Measurements from ENCODE around the gene NUBP2. TPM values are rescaled to one million over a fixed set of nuclear protein-coding genes. Genes with fewer than 3 reads are reported as not detected.
"Not testable (repeated sequence)": the region's sequence is repeated elsewhere in the genome, so short reads cannot be mapped to it uniquely, and the experiment has no call there.

The NUBP2 gene
- total RNA-seq, 2 donors from 2014 or later: 30.4 to 30.9 TPM

- intact Hi-C loops (cut with DNase I): no loop called here
- peak; percentile 74 for DNase-seq (ENCODE audit: low spot score)
Measured at GRCh38 chr16:1791943-1792812, 9.4 kb downstream of the NUBP2 start.

- intact Hi-C loops (cut with DNase I): no loop called here
- DNase-seq (ENCODE audit: low spot score): no peak
Measured at GRCh38 chr16:1792836-1793577, 10.2 kb downstream of the NUBP2 start.

DNA sequence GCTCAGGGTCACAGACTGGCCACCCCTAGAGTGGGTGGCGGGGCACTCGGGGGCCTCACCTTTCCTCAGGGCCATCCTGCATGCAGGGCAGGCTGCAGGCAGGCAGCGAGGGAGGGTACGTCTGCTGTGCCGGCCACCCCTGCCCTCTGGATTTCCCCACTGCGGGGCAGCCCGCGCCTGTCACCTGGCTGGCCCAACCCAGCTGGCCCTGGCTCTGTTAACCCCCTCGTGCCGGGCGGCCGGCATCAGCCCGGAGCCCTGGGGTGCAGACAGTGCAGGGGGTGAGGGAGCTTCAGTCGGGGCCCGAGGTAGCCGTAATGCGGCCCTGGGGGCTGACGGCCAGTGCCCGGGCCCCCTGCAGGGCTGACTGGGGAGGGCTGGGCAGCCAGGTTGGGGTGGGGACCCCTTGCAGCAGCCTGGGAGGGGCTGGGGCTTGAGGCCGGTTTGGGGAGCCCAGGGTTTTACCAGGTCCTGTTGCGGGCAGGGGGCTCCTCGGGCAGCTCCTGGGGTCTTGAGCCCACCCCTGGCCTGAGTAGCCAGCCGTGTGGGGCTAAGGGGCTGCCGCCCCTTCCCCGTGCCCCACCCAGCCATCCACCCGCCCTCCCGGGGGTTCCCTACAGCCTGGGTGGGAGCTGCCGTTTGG is 10.9 kb downstream of the NUBP2 start, which contains the start of gene IGFALS:
Gene IGFALS (minus strand): TSS at position 128 of the 643 bp plus-strand sequence. CDS start 53 bp downstream, at position 75.
- intact Hi-C loops (cut with DNase I): no loop called here
- no peak for DNase-seq (ENCODE audit: low spot score)

DNA sequence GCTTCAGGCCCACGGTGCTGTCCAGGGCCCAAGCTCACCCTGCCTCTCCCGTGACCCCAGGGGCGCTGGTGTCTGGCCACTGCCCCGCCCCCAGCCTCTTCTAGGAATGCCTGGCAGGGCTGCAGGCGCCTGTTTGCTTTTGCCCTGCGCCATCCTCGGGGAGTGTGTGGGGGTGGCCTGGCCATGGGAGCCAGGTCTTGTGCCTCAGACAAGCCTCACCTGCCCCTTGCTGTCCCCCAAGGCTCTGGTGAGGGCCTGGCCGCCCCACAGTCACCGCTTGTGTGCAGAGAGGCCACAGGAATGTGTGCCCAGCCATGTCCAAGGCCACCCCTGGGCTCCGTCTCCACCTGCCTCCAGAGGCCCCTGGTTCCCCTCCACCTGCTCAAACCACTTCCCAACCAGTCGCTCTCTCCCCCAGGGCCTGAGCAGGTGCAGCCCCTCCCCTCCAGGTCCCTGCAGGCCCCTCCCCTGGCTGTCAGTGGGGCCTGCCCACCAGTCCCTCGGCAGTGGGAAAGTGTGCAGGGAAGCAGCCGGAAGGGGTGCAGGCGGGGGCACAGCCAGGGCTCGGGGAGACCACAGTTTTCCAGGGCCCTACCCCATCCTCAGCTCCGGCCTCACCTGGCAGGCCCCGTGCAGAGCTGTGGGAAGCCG is 11.6 kb downstream of the NUBP2 start:
- no peak for DNase-seq (ENCODE audit: low spot score)
- intact Hi-C loops (cut with DNase I): no loop called here

DNA sequence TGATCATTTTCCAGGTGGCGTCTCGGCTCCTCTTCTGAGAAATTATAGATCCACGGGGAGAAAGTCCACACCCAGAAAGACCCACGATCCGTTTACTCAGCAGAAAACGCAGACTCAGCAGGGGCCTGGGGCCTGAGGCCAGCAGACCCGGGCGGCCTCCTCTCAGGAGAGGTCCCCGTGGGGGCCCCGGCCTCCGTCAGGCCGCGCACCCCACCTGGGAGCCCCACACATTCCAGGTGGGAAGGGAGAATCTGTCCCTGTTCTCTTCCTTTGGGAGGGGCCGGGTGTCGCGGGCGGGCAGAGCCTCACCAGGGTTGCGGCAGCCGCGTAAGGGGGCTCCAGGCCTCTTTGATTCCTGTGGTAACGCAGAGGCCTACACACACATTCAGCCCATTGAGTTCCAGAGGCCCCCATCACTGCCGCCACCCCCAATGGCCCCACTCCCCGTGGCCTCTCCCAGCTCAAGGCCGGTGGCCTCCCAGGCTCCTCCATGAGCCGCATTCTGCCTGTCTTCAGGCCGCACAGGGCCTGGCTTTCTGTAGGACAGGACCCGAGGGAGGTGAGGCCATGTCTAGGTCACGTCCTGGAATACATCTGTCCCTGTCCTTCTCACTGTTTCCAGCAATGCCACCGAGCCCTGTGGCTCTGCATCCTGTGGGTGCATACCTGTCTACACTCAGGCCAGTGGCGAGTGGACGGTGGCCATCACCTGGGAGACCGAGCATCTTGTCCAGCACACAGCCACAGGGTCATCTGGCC is 12.3 kb downstream of the NUBP2 start:
- intact Hi-C loops (cut with DNase I): no loop called here
- no peak for DNase-seq (ENCODE audit: low spot score)

- intact Hi-C loops (cut with DNase I); DNase-seq (ENCODE audit: low spot score): not testable (repeated sequence)
Measured at GRCh38 chr16:1799263-1799662, 16.5 kb downstream of the NUBP2 start.

DNA sequence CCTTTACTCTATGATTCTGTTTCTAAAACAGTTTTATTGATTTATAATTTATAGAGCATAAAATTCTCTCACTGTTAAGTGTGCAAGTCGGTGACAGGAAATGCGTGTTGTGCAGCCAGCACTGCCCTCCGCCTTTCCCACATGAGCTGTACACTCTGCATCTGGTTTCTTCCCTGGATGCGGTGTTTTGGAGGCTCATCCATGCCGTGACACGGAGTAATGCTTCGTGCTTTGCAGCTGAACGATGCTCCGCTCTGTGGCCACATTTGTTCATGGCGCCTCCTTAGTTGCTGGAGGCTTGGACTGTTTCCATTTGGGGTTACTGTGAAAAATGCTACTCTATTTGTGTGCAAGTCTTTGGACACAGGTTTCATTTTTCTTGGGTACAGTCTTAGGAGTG is 17.9 kb downstream of the NUBP2 start:
- DNase-seq (ENCODE audit: low spot score): no peak
- intact Hi-C loops (cut with DNase I): no loop called here

DNA sequence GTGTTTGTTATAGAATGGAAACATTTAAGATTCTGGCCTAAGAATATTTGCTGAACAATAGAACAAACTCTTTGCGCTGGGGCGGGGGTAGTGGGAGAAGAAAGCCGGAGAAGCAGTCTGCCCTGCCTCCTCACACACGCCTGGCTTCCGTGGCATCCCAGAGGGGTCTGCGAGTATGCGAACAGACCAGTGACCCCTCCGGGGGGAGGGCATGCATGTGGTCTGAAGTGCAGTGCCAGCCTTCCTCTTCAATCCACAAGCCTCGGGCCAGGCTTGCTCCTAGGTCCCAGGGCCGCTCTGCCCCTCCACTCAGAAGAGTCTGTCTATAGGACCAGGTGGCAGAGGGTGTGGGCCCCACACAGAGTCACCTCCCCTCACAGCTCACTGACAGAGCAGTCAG is 24.9 kb downstream of the NUBP2 start:
- intact Hi-C loops (cut with DNase I): no loop called here
- DNase-seq (ENCODE audit: low spot score): no peak

GRCh38 chr16:1808691-1809090 is 25.9 kb downstream of the NUBP2 start:
- DNase-seq (ENCODE audit: low spot score): no peak
- intact Hi-C loops (cut with DNase I): no loop called here

DNA sequence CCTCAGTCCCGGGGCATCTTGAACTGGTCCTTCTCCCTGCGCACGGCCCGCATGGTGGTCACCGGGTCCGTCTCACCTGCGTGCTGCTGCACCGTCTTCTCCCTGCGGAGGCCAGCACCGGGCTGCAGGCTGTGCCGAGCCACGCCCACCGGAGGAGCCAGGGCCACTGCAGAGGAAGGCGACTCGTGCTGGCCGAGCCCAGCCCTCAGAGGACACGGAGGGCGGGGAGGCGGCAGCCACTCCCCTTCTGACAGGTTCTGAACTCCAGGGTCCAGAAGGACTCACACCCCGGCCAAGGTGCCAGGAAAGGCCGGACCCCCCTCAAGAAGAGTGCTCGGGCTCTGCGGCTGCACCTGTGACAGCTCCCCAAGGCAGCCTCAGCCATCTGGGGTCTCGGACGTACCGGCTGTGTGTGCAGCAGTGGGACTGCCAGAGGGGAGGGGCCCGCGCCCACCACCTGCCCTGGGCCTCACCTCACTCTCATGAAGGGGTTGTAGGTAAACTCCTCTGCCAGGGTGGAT is 26.6 kb downstream of the NUBP2 start:
- no peak for DNase-seq (ENCODE audit: low spot score)
- intact Hi-C loops (cut with DNase I): no loop called here

- no peak for DNase-seq (ENCODE audit: low spot score)
- intact Hi-C loops (cut with DNase I): loop anchor here in 1 of 2 donors (5.0 kb wide), 1 partner anchor 48 kb away; no protein-coding TSS in a partner anchor
Measured at GRCh38 chr16:1810106-1810505, 27.3 kb downstream of the NUBP2 start.

DNA sequence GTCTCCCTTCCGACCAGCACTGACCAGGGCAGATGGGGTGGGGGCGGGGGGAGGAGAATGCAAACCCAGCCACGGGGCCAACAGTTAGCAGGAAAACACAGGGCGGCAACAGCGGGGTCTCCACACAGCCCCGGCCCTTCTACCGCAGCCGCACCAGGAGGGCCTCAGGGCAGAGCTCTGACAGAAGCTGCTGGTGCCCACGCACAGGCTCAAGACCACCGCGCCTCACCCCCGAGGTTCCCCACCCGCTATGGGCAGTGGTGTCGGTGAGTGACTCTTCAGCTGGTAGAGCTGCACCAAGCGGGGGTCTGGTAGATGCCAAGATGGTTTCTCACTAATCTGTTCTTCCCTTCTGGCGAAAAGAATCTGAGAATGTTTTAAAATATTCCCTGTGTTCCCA is 27.8 kb downstream of the NUBP2 start:
- DNase-seq (ENCODE audit: low spot score): no peak

GRCh38 chr16:1812732-1813163 is 30.0 kb downstream of the NUBP2 start:
- DNase-seq (ENCODE audit: low spot score): peak; percentile 79
- intact Hi-C loops (cut with DNase I): loop anchor here in 1 of 2 donors (5.0 kb wide), 1 partner anchor 50 kb away; no protein-coding TSS in a partner anchor

More for the DNA sequence above, 27.8 kb downstream of the NUBP2 start:
- intact Hi-C loops (cut with DNase I): loop anchor here in 1 of 2 donors (5.0 kb wide), 1 partner anchor 48 kb away; no protein-coding TSS in a partner anchor

GRCh38 chr16:1815461-1815860 is 32.7 kb downstream of the NUBP2 start:
- intact Hi-C loops (cut with DNase I): no loop called here
- no peak for DNase-seq (ENCODE audit: low spot score)

DNA sequence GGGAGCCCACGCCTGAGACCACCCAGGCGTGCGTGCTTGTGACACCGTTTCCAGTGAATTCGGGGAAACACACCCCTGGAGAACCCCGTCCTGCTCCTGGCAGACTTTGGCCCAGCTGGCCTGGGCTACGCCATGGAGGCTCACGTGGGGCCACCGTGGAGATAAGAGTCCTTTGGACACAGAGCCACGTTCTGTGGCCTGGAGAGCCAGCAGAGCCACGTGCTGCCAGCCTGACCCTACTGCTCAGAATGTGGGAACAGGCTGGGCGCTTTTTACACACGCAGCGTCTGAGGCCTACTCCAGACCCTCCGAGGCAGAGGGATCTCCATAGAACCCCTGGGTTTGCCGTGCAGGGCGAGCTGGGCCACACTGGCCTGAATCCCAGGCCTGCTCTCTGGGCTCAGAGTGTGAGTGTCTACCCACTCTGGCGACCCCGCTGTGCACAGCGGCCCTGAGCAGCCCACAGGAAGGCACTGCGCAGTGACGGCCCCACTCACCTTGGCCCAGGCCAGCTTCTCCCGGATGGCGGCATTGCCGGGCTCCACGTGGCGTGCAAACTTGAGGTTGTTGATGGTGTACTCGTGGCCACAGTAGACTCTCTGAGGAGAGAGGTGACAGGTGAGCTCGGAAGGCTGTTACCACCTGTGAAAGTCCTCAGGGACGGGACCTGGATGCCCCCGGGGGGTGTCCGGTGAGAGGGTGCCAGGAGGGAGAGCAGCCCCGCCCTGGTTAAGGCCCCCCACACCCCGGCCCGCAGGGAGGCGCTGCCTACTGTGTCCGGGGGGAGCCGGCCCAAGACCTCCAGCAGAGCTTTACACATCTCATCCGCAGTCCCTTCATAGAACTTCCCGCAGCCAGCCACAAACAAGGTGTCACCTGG is 33.9 kb downstream of the NUBP2 start:
- peak; percentile 73 for DNase-seq (ENCODE audit: low spot score)
- intact Hi-C loops (cut with DNase I): loop anchor here in 1 of 2 donors (2.0 kb wide), 1 partner anchor 420 kb away; the partner anchor contains the start of gene DNASE1L2

DNA sequence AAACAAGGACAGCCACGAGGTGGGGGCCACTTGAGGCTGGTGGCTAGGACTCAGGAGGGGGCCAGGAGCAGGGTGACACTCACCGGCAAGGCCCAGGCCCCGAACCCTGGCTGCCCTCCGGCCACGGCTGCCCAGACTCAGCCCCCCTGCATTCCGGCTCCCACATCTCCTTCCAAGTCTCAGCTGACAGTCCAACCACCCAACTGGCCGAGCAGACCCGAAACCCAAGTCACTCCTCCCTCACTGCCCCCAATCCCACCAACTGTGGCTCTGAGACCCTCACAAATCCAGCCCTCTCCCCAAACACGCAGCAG is 34.5 kb downstream of the NUBP2 start:
- intact Hi-C loops (cut with DNase I): loop anchor here in 1 of 2 donors (2.0 kb wide), 1 partner anchor 420 kb away; the partner anchor contains the start of gene DNASE1L2
- peak; percentile 64 for DNase-seq (ENCODE audit: low spot score)

DNA sequence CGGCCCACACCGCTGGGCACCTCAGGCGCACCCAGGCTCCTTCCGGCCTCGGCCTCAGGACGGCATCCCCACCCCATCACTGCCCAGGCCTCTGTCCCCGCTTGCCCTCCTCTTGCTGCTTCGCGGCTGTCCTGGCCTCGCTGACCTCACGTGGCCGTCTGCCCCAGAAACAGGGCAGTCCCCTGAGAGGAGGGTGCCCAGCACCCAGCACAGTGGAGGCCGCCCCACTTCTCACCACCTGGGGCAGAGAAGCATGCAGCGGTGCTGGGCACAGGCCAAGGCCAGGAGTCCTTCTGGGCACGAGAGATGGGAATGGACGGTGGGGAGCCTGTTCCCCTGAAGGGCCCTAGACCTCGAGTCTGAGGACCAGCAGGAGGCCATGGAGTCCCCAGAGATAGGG is 35.0 kb downstream of the NUBP2 start:
- DNase-seq (ENCODE audit: low spot score): peak; percentile 72
- intact Hi-C loops (cut with DNase I): loop anchor here in 1 of 2 donors (2.0 kb wide), 1 partner anchor 419 kb away; the partner anchor contains the start of gene DNASE1L2

Measured in posterior vena cava (tissue), 2 donors.